HG03457 (cell line): Measurements from ENCODE around the gene CASTOR1.

Experiments
- ATAC-seq: cut with Tn5 transposase; IDR thresholded peaks from one replicate; pipeline ENCODE4 v1.9.1; 2021; ENCODE audit warnings: moderate number of reproducible peaks; ENCODE audit not compliant: unreplicated experiment

Gene CASTOR1

GRCh38 chr22:30320021-30320556 lies 30.8 kb upstream of the CASTOR1 start:
- ATAC-seq = no peak

- ATAC-seq = no peak
Observed at GRCh38 chr22:30318799-30319419, 29.6 kb upstream of the CASTOR1 start.

GRCh38 chr22:30317778-30318177 lies 28.5 kb upstream of the CASTOR1 start:
- ATAC-seq = no peak

GRCh38 chr22:30315962-30316576 lies 26.8 kb upstream of the CASTOR1 start:
- no peak for ATAC-seq

- no peak for ATAC-seq
Observed at GRCh38 chr22:30314915-30315314, 25.6 kb upstream of the CASTOR1 start.

- ATAC-seq = no peak
Observed at GRCh38 chr22:30313527-30314363, 24.4 kb upstream of the CASTOR1 start.

GRCh38 chr22:30312053-30312452 lies 22.7 kb upstream of the CASTOR1 start:
- no peak for ATAC-seq

GRCh38 chr22:30310881-30311771 lies 21.8 kb upstream of the CASTOR1 start:
- no peak for ATAC-seq

GRCh38 chr22:30309951-30310741 lies 20.8 kb upstream of the CASTOR1 start:
- ATAC-seq = no peak

GRCh38 chr22:30308518-30309230 lies 19.4 kb upstream of the CASTOR1 start:
- no peak for ATAC-seq

- ATAC-seq = no peak
Observed at GRCh38 chr22:30308093-30308492, 18.8 kb upstream of the CASTOR1 start.

- ATAC-seq = no peak
Observed at GRCh38 chr22:30307041-30307574, 17.8 kb upstream of the CASTOR1 start.

GRCh38 chr22:30306627-30307011 lies 17.3 kb upstream of the CASTOR1 start:
- no peak for ATAC-seq

- no peak for ATAC-seq
Observed at GRCh38 chr22:30305906-30306626, 16.8 kb upstream of the CASTOR1 start.

GRCh38 chr22:30305519-30305905 lies 16.2 kb upstream of the CASTOR1 start:
- no peak for ATAC-seq

- no peak for ATAC-seq
Observed at GRCh38 chr22:30304495-30305244, 15.4 kb upstream of the CASTOR1 start.

- ATAC-seq = no peak
Observed at GRCh38 chr22:30302810-30303138, 13.5 kb upstream of the CASTOR1 start.
